Ovary (tissue), 3 donors: ENCODE data around the gene TRA2A.

Source experiments
- EP300 ChIP-seq: sonication (generic); formaldehyde crosslinking; IDR thresholded peaks from one replicate; pipeline ENCODE4 v1.6.1; 2017; ENCODE audit warnings: antibody characterized with exemption
- POLR2A ChIP-seq: fragments of 450-650 bp; IDR thresholded peaks from one replicate; pipeline ENCODE4 v1.6.1; 2017; ENCODE audit warnings: antibody characterized with exemption, mild to moderate bottlenecking, moderate library complexity
- TF ChIP-seq, protein P1 (sequence below), 3 donors: fragments of 450-650 bp in 2 of 3; fragments of 200-600 bp in 1 of 3; IDR thresholded peaks; one replicate each; pipeline versions ENCODE4 v1.5.1 to v1.8.0; 2016 to 2022; ENCODE audit warnings: antibody characterized with exemption in 3 of 3, mild to moderate bottlenecking in 1 of 3
- donor health status: DM: no; HTN: no; CAD: no.

DNA sequence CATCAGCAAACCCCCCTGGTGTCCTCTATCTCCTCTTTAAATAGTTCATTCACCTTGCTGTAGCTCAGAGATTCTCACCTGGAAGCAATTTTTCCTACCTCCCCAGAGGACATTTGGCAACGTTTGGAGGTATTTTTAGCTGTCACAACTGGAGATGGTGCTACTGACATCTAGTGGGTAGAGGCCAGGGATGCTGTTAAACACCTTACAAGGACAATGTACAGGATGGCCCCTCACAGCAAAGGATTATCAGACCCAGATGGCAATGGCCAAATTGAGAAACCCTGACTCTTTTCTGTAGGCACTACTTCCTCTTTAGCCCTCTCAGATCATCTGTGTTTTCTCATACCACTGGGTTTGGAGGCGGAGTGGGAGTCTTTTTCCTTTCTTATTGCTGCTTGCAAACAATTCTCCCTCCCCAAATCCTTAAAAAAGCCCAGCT lies 13.2 kb upstream of the TRA2A start:
- no peak for TF ChIP-seq POLR2A
- TF ChIP-seq, protein P1, sequence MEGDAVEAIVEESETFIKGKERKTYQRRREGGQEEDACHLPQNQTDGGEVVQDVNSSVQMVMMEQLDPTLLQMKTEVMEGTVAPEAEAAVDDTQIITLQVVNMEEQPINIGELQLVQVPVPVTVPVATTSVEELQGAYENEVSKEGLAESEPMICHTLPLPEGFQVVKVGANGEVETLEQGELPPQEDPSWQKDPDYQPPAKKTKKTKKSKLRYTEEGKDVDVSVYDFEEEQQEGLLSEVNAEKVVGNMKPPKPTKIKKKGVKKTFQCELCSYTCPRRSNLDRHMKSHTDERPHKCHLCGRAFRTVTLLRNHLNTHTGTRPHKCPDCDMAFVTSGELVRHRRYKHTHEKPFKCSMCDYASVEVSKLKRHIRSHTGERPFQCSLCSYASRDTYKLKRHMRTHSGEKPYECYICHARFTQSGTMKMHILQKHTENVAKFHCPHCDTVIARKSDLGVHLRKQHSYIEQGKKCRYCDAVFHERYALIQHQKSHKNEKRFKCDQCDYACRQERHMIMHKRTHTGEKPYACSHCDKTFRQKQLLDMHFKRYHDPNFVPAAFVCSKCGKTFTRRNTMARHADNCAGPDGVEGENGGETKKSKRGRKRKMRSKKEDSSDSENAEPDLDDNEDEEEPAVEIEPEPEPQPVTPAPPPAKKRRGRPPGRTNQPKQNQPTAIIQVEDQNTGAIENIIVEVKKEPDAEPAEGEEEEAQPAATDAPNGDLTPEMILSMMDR (IDR thresholded peaks at IDR 0.05): no peak
- TF ChIP-seq EP300: no peak
